ENCODE data around the gene STAT5A. TPM values are rescaled to one million over a fixed set of nuclear protein-coding genes. Genes with fewer than 3 reads are reported as not detected.
A peak's percentile ranks its signal among the peaks of the same experiment; 100 is the strongest.

STAT5A gene
- total and polyA plus RNA-seq, 9 of the 15 experiments (the other 6 are each of a cell fraction or from before 2014, with no cell fraction given), result 79.9 to 415 (median 196) TPM

DNA sequence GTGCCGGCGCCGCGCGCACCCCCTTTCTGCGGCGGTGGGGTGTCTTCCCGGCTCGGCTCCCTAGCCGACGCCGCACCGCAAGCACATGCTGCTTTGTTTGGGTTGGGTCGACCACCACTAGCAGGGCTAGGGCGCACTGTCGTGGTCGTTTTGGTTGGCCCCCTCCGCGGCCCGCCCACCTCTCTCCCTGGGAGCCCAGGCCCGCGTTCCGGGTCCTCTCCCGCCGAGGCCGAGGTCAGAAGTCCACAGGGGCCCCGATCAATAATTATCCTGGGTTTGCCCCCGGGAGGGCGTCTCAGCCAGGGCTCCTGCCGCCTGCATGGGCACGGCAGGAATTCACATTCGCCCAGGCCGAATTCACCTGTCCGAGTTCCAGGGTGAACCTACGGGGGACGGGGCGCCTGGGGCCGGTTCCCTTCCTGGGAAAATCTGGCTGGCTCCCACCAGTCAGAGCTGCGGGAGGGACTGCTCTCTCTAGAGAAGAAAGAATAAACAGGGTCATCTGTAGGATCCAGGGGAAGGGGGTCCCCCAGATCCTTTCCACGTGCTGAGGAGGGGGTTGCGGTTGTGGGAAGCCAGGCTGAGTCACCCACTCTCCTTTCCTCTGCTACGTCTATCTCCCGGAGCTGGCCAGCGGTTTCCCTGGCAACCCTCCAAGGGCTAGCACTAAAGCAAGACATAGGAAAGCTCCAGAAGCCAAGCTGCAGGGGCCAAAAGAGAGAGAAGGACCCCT lies 11.5 kb upstream of the STAT5A start (continued):
- TF ChIP-seq, protein P1, sequence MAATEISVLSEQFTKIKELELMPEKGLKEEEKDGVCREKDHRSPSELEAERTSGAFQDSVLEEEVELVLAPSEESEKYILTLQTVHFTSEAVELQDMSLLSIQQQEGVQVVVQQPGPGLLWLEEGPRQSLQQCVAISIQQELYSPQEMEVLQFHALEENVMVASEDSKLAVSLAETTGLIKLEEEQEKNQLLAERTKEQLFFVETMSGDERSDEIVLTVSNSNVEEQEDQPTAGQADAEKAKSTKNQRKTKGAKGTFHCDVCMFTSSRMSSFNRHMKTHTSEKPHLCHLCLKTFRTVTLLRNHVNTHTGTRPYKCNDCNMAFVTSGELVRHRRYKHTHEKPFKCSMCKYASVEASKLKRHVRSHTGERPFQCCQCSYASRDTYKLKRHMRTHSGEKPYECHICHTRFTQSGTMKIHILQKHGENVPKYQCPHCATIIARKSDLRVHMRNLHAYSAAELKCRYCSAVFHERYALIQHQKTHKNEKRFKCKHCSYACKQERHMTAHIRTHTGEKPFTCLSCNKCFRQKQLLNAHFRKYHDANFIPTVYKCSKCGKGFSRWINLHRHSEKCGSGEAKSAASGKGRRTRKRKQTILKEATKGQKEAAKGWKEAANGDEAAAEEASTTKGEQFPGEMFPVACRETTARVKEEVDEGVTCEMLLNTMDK (IDR thresholded peaks at IDR 0.05; ENCODE audit: borderline replicate concordance, insufficient read depth, low read depth, low read length, poor library complexity, severe bottlenecking), result peak; percentile 0
- peak; percentile 80; the same call in 1 of the 2 replicates for TF ChIP-seq NFRKB (IDR thresholded peaks at IDR 0.05; ENCODE audit: low read depth)
- peak; percentile 74; the same call in 1 of the 2 replicates for TF ChIP-seq MTA1 (IDR thresholded peaks at IDR 0.05; ENCODE audit: borderline replicate concordance)
- peak; percentile 50; the same call in 1 of the 2 replicates for TF ChIP-seq MTA3 (IDR thresholded peaks at IDR 0.05; ENCODE audit: borderline replicate concordance)
- TF ChIP-seq SMARCC2 (IDR thresholded peaks at IDR 0.05; ENCODE audit: low read depth), result no peak
- TF ChIP-seq BRD4 (IDR thresholded peaks at IDR 0.05), result peak; percentile 68; the same call in 1 of the 2 replicates
- TF ChIP-seq L3MBTL2 (IDR thresholded peaks at IDR 0.05), result peak; percentile 73
- TF ChIP-seq, protein P2, sequence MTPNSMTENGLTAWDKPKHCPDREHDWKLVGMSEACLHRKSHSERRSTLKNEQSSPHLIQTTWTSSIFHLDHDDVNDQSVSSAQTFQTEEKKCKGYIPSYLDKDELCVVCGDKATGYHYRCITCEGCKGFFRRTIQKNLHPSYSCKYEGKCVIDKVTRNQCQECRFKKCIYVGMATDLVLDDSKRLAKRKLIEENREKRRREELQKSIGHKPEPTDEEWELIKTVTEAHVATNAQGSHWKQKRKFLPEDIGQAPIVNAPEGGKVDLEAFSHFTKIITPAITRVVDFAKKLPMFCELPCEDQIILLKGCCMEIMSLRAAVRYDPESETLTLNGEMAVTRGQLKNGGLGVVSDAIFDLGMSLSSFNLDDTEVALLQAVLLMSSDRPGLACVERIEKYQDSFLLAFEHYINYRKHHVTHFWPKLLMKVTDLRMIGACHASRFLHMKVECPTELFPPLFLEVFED (CRISPR knock-in tag; conservative IDR thresholded peaks at IDR 0.05), result 0 out of 2 replicates have a peak, but pooled peaks have one; percentile 9
- TF ChIP-seq GATAD2A (IDR thresholded peaks at IDR 0.05), result peak; percentile 85; the same call in 1 of the 2 replicates
- TF ChIP-seq KAT7 (CRISPR knock-in tag; IDR thresholded peaks at IDR 0.05; ENCODE audit: borderline replicate concordance), result 0 out of 2 replicates have a peak, but pooled peaks have one; percentile 43
- TF ChIP-seq, protein P3, sequence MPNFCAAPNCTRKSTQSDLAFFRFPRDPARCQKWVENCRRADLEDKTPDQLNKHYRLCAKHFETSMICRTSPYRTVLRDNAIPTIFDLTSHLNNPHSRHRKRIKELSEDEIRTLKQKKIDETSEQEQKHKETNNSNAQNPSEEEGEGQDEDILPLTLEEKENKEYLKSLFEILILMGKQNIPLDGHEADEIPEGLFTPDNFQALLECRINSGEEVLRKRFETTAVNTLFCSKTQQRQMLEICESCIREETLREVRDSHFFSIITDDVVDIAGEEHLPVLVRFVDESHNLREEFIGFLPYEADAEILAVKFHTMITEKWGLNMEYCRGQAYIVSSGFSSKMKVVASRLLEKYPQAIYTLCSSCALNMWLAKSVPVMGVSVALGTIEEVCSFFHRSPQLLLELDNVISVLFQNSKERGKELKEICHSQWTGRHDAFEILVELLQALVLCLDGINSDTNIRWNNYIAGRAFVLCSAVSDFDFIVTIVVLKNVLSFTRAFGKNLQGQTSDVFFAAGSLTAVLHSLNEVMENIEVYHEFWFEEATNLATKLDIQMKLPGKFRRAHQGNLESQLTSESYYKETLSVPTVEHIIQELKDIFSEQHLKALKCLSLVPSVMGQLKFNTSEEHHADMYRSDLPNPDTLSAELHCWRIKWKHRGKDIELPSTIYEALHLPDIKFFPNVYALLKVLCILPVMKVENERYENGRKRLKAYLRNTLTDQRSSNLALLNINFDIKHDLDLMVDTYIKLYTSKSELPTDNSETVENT (CRISPR knock-in tag; IDR thresholded peaks at IDR 0.05), result 0 out of 2 replicates have a peak, but pooled peaks have one; percentile 25
- TF ChIP-seq, protein P4, sequence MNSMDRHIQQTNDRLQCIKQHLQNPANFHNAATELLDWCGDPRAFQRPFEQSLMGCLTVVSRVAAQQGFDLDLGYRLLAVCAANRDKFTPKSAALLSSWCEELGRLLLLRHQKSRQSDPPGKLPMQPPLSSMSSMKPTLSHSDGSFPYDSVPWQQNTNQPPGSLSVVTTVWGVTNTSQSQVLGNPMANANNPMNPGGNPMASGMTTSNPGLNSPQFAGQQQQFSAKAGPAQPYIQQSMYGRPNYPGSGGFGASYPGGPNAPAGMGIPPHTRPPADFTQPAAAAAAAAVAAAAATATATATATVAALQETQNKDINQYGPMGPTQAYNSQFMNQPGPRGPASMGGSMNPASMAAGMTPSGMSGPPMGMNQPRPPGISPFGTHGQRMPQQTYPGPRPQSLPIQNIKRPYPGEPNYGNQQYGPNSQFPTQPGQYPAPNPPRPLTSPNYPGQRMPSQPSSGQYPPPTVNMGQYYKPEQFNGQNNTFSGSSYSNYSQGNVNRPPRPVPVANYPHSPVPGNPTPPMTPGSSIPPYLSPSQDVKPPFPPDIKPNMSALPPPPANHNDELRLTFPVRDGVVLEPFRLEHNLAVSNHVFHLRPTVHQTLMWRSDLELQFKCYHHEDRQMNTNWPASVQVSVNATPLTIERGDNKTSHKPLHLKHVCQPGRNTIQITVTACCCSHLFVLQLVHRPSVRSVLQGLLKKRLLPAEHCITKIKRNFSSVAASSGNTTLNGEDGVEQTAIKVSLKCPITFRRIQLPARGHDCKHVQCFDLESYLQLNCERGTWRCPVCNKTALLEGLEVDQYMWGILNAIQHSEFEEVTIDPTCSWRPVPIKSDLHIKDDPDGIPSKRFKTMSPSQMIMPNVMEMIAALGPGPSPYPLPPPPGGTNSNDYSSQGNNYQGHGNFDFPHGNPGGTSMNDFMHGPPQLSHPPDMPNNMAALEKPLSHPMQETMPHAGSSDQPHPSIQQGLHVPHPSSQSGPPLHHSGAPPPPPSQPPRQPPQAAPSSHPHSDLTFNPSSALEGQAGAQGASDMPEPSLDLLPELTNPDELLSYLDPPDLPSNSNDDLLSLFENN (IDR thresholded peaks at IDR 0.05; ENCODE audit: low read depth in 2 of 2, low read length in 2 of 2), result peak in 1 of 2 experiments; percentile 25; a peak in 1 of 4 replicates
- no peak for TF ChIP-seq SIX5 (IDR thresholded peaks at IDR 0.05; ENCODE audit: borderline replicate concordance in 1 of 2, insufficient read depth in 1 of 2, low read depth in 1 of 2, low read length in 2 of 2)

Data from K562 (cell line).